ENCODE data around the gene TMBIM4.

TMBIM4 gene

DNA sequence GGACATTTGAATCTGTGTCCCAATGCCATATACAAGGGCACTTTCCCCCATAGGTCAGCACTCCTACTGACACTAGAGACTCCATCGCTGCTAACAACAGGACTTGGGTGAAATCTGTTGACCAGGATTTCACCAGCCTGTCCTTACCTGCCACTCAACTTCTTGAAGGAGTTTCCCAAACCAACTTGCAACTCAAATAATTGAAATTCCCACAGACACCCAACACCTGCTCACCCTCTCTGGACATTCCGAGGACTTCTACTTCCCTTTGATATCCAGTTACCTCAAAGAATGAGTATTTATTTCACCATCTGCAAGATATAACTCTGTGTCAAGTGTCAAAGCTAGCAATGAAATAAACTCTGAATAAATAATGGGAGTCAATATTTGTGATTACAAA is 83.8 kb downstream of the TMBIM4 start:
- no peak for DNase-seq
